Endometrial microvascular endothelial cells (primary cell): ENCODE data around the gene MAP1S. TPM values are rescaled to one million over a fixed set of nuclear protein-coding genes. Genes with fewer than 3 reads are reported as not detected.

Experiments used
- in situ Hi-C: cut with HindIII; loops from 2 replicates; pipeline ENCODE4 v1.10.0; 2017; ENCODE audit warnings: low sequenced_read_pairs, low pct_unique_long_range_greater_than_20kb; ENCODE audit errors: inconsistent ontology term
- total RNA-seq: library from RNA; depleted of rRNA; stranded (reverse); fragments of >200 nt; gene quantifications from one replicate; pipeline ENCODE4 v1.2.3, GENCODE V29; 2015; ENCODE audit errors: inconsistent ontology term

The MAP1S gene, protein sequence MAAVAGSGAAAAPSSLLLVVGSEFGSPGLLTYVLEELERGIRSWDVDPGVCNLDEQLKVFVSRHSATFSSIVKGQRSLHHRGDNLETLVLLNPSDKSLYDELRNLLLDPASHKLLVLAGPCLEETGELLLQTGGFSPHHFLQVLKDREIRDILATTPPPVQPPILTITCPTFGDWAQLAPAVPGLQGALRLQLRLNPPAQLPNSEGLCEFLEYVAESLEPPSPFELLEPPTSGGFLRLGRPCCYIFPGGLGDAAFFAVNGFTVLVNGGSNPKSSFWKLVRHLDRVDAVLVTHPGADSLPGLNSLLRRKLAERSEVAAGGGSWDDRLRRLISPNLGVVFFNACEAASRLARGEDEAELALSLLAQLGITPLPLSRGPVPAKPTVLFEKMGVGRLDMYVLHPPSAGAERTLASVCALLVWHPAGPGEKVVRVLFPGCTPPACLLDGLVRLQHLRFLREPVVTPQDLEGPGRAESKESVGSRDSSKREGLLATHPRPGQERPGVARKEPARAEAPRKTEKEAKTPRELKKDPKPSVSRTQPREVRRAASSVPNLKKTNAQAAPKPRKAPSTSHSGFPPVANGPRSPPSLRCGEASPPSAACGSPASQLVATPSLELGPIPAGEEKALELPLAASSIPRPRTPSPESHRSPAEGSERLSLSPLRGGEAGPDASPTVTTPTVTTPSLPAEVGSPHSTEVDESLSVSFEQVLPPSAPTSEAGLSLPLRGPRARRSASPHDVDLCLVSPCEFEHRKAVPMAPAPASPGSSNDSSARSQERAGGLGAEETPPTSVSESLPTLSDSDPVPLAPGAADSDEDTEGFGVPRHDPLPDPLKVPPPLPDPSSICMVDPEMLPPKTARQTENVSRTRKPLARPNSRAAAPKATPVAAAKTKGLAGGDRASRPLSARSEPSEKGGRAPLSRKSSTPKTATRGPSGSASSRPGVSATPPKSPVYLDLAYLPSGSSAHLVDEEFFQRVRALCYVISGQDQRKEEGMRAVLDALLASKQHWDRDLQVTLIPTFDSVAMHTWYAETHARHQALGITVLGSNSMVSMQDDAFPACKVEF
- 33.6 TPM for total RNA-seq

- in situ Hi-C loops = no loop called here
Measured at GRCh38 chr19:17718947-17719711, at the start of gene MAP1S. TSS of gene MAP1S (plus strand) at chr19:17719480. CDS start at chr19:17719503, 23 bp downstream.

- in situ Hi-C loops = no loop called here
Measured at GRCh38 chr19:17671906-17672305, 47.4 kb upstream of the MAP1S start.

DNA sequence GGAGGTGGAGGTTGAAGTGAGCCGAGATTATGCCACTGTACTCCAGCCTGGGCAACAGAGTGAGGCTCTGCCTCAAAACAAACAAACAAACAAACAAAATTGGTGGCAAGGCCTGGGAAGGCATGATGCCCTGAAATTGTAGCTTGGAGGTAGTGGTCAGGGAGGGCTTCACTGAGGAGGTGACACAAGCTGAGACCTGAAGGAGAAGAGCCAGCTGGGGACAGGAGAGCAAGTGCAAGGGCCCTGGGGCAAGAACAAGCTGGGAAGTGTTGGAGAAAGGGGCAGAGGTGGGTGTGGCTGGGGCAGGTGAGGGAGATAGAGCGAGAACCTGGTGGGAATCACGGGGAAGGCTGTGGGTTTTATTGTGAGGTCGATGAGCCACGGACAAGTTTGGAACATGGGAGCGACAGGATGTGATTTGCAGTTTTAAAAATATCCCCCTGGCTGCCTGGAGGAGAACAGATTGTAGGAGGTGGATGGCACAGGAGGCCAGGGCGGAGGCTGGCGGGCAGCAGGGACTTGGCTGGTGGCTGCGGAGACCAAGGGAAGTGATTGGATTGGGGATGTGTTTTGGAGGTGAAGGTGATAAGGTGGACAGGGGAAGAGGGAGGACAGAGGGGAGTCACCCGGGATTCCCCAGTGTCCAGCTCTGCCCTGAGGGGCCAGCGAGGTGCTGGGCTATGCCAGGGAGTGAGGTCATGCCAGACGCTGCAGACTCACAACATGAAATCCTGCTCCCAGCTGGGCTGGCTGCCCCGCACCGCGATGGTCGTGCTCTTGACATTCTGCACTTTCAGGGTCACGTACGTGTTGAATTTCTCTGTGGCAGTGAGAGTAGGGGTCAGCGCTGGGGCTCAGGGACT lies 45.1 kb upstream of the MAP1S start:
- in situ Hi-C loops = no loop called here

DNA sequence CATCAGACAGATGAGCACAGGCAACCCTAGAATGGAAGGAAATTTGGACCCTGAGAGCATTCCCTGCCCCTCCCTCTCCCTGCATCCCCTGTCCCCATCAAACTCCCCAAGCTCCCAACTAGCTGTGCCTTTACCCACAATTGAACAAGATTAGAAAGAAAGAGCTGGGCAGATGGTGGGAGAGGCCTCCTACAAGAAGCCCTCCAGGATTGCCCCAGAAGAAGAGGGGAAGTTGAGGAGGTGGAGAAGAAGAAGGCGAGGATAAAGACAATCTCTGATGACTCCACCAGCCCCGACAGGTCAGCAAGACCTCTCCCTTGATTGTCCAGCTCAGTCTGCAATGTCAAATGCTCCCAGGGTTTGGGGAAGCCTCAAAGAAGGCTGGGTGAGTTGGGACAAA lies 43.0 kb upstream of the MAP1S start:
- in situ Hi-C loops = no loop called here

GRCh38 chr19:17677002-17677401 lies 42.3 kb upstream of the MAP1S start:
- in situ Hi-C loops = no loop called here

- in situ Hi-C loops = no loop called here
Measured at GRCh38 chr19:17678836-17679235, 40.4 kb upstream of the MAP1S start.

GRCh38 chr19:17679526-17680229 lies 39.6 kb upstream of the MAP1S start:
- in situ Hi-C loops = no loop called here

DNA sequence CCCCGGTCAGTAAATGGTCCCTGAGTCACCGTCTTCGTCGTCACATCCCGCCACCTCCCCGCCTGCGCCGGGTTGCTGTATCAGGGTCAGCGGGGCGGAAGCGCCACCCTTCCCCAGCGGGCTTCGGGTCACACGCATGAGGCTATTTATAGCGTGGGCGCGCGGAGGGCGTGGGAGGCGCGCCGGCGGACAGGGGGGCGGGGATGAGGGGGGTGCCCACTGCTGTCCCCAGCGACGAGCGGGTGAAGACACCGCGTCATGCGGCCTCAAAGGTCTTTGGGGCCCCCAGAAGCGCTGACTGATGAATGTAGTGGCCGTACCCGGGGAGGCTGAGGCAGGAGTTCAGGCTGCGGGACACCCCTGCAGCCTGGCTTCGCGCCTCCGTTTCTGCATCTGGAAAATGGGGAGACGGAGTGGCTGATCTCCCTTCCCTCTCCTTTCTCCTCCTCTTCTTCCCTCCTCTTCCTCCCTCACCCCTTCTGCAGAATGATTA lies 39.0 kb upstream of the MAP1S start:
- in situ Hi-C loops = no loop called here

- in situ Hi-C loops = no loop called here
Measured at GRCh38 chr19:17681505-17682125, 37.7 kb upstream of the MAP1S start.

DNA sequence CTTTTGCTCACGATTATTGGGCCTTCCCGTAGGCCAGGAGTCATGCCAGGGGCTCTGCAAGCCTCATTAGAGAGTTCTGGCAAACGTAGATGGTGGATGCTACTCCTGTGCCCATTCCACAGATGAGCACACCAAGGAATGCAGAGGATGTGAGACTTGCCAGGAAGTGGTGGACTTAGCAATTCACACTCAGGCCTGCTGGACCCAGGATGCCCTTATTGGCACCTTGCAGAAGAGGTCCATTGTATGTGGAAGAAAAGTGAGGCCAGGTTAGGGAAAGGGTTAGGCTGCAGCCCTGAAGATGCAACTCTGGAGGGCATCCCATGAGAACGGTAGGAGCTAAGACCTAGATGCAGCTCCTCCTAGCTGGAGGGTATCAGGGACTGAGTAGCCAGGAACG lies 37.0 kb upstream of the MAP1S start:
- in situ Hi-C loops = no loop called here

- in situ Hi-C loops = no loop called here
Measured at GRCh38 chr19:17683078-17683477, 36.2 kb upstream of the MAP1S start.

DNA sequence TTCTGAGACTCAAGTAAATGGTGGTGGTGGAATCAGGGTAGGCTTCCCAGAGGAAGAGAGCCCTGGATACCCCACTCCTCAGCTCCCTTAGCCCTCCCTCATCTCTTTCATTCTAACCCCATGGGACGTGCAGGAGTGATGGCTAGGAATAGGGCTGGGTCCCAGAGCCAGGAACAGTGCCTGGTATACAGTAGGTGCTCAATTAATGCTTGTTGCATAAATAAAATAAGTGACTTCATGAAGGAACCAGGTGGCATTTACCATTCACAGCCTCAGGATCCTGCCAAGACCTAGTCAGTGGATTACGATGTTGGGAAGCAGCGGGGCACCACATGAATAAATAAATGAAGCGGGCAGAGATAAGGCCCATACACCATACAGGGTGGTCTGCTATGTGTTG lies 35.0 kb upstream of the MAP1S start:
- in situ Hi-C loops = no loop called here

DNA sequence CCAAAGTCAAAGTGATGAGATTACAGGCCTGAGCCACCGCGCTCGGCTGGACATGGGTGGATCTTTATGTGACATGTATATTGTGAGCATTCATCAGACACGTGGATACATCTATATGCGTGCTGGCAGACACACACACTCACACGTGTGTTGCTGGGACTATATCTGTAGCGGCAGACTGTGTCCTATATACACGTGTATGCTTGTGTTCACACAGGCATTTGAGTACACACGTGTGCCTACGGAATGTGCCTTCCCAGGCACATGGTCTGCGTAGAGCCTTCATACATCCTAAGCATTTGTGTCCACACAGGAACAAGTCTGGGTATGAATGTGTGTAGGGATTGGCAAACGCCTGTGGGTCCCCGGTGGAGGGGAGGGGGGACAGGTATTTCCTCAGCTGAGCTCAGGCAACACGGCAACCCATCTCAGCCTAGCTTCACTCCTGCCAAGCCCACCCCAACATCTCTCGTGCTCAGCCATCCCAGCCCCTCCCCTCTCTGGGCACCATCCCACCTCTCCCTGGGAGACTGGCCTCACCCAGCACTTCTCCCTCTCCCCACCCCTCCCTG lies 33.7 kb upstream of the MAP1S start:
- in situ Hi-C loops = no loop called here

GRCh38 chr19:17686023-17686521 lies 33.2 kb upstream of the MAP1S start:
- in situ Hi-C loops = no loop called here

GRCh38 chr19:17686592-17687024 lies 32.7 kb upstream of the MAP1S start:
- in situ Hi-C loops = no loop called here

- in situ Hi-C loops = no loop called here
Measured at GRCh38 chr19:17687141-17687856, 32.0 kb upstream of the MAP1S start.
